ENCODE data around the gene DDIT3. TPM values are rescaled to one million over a fixed set of nuclear protein-coding genes. Genes with fewer than 3 reads are reported as not detected.

Gene DDIT3
- polyA plus RNA-seq, 4 donors, result 30.1 to 35.2 (median 32.7) TPM

GRCh38 chr12:57548013-57548315, 27.6 kb upstream of the DDIT3 start:
- no peak for DNase-seq (ENCODE audit: low read depth in 4 of 4, low spot score in 2 of 4)

DNA sequence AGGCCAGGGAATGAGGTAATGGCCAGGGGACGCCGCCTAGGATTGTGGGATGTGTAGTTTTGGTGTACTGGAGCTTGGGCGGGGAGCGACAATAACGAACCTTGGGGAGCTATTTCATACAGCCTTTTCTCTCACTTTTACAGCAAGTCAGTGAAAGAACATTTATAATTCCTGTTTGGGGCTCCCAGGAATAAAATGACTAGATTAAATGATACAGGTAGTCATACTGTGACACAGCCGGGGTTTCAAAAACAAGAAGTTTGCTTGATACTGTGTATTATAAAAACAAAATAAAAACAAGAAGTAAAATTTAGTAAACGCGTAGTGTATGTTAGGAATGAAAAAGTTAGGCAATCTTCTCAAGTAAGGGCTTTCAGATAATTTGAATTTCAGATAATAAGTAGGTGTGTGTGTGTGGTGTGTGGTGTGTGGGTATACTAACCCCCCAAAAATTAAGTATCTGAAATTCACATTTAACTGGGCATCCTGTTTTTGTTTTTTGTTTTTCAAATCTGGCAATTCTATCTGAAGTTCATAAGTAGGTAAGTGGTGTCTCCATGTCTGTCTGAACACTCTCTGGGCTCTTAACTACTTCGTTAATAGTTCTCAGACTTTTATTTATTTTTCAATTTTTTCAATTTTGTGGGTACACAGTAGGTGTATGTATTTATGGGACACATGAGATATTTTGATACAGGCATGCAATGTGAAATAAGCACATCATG, 27.1 kb upstream of the DDIT3 start:
- DNase-seq (ENCODE audit: low read depth in 4 of 4, low spot score in 2 of 4), result no peak

DNA sequence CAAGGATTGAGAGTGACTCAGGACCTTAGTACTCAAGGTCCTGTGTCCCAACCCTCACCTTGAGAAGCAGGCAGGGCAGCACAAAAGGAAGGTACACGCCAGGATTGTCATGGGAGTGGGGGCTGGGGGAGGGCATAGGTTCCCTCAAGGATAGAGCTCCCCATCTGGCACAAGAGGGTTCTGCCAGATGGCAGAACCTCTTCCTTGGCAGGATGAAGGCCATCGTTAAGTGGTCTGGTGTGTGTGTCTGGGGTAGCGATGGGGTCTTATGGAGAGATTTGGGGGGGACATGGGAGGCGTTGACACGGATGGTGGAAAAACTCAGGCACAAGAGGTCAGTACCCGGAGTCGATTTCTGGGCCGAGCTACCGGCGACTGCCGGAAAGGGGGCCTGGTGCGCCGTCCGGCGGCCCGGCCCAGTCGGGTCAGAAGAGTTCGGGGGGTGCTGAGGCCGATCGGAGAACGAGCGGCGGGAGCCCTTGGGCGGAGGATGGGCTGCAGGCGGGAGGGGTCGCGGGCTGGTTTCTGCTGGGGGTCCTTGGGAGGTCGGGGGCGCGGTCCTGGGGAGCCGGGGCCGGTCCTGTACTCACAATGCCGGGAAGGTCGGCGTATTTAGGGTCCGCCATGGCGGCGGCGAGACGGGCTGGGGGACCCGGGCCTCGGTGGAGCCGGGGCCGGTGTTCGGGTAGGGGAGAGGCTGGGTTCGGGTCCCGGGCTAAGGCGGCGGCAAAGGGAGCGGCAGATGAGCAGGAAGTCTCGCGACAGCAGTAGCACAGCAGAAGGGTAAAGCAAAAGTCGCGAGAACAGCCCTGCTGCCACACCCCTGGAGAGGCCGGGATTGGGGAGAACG, 26.3 kb upstream of the DDIT3 start, which contains the start of gene DCTN2:
Gene DCTN2 (minus strand): TSS at position 755 of the 850 bp plus-strand sequence. CDS start 129 bp downstream, at position 626.
- peak; percentile 82 to 95 (median 85) for DNase-seq (ENCODE audit: low read depth in 4 of 4, low spot score in 2 of 4)

DNA sequence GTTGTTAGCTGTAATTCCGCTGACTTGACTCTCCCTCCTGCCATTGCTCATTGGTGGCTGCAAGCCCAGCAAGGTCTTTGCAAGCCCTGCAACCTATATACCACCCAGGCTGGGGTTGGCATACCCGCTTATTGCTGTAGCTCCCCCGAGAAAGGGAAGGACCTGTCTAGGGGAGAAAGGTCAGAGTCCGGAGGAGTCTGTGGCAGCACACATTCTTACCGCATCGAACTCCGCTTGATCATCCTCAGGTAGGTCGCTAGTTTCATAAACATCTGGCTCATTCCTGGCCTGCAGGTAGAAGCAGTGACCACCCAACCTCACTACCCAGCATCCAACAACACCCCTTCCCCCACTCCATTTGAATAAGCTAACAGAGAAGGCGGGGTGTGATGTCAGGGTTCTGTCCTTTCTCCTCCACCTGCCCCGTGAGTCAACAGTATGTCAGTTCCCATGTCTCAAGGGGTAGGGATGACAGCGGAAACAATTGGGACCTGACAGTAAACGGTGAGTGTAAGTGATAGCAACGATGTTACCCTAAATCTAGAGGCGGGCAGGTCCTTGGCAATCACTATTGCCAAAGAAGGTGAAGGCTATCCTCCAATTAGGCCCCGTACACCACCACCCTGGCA, 25.6 kb upstream of the DDIT3 start:
- DNase-seq (ENCODE audit: low read depth in 4 of 4, low spot score in 2 of 4), result no peak

- no peak for DNase-seq (ENCODE audit: low read depth in 4 of 4, low spot score in 2 of 4)
These were observed 23.3 kb upstream of the DDIT3 start for GRCh38 chr12:57543581-57543980.

GRCh38 chr12:57541717-57542116, 21.4 kb upstream of the DDIT3 start:
- no peak for DNase-seq (ENCODE audit: low read depth in 4 of 4, low spot score in 2 of 4)

DNA sequence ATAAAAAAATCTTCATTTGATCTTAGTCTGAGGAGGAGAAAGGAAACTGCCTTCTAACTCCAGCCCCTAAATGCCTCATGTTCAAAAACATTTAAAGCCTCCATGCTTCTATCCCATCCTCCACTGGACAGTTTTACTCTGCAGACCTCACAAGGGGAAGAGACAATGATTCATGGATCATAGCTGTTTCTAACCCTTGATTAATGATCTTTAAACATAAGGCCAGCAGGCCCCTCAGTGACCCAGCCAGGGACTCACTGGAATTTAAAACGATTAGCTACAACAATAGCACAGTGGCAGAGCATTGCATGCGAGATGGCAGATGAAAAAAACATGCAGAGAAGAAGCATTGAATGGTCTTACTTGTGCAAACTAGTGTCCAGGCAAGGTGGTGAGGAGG, 20.7 kb upstream of the DDIT3 start:
- no peak for DNase-seq (ENCODE audit: low read depth in 4 of 4, low spot score in 2 of 4)

- DNase-seq (ENCODE audit: low read depth in 4 of 4, low spot score in 2 of 4), result no peak
These were observed 18.9 kb upstream of the DDIT3 start for GRCh38 chr12:57539134-57539768.

DNA sequence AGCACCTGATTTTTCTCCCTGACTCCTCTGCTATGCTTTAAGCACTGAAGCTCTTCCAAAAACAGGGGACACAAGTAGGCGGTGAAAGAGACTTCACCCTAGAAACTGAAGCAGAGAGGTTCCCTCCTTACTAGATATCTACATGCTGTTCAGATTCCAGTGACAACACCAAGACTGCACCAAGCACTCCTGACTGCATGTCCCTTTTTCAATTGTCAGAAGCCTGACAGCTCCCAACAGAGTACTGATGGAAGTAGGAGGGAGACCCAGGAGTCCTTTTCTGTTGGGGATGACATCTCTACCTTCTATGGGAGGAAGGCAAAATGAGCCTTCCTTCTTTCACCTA, 16.3 kb upstream of the DDIT3 start:
- no peak for DNase-seq (ENCODE audit: low read depth in 4 of 4, low spot score in 2 of 4)

DNA sequence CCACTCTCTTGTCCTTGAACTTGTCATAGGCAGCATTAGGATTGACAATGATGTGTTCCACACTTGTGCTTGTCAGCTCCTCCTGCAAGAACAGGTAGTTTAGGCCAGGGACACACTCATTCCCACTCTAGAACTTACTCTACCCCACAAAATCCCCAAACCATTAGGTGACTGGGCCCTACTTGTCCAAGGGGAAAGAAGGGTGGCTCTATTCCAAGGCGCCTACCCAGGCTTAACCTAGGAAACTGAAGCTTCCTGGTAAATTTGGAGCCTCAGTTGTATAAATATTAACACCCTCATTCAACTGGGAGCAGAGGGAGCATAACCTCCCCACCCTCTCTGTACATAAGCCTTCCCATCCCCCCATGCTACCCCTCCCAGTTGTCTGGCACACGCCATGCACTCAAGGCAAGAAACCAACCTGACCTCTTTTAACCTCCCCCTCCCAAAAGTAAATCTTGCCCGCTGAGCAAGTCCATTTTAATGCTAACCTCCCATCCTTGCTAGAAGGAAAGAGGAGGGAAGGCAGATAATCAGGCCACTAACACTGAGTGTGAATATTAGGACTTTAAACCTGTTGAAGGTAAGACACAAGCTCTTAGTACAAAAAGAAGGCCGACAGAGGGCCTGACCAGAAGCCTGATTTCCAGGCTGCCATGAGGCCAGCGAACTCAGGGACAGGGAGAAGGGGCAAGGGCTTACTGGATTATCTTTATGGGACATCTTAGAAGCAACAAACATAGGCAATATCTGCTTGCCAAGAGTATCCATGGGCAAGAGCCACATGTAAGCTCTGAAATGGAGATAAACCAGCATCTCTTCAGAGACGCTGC, 15.7 kb upstream of the DDIT3 start:
- DNase-seq (ENCODE audit: low read depth in 4 of 4, low spot score in 2 of 4), result no peak

GRCh38 chr12:57534991-57535543, 14.8 kb upstream of the DDIT3 start:
- no peak for DNase-seq (ENCODE audit: low read depth in 4 of 4, low spot score in 2 of 4)

- no peak for DNase-seq (ENCODE audit: low read depth in 4 of 4, low spot score in 2 of 4)
These were observed 13.9 kb upstream of the DDIT3 start for GRCh38 chr12:57534250-57534649.

- no peak for DNase-seq (ENCODE audit: low read depth in 4 of 4, low spot score in 2 of 4)
These were observed 12.8 kb upstream of the DDIT3 start for GRCh38 chr12:57533108-57533507.

DNA sequence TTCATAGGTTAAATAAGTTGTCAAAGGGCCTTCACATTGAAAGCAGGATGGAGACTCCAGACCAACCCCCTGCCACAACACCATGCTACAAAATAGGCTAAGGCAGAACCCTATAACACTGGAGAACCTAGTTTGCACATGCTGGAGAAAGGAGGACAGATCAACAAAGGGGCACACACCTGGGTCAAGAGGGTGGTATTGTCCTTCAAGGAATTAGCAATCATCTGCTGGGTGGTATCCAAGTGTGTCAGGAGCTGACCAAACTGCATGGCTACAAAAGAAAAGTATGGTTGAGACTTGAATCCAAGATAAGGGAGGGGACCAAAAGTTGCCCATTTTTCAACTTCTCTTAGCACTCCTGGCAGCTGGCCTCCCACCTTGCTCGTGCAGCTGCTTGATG, 11.5 kb upstream of the DDIT3 start:
- DNase-seq (ENCODE audit: low read depth in 4 of 4, low spot score in 2 of 4), result no peak

- no peak for DNase-seq (ENCODE audit: low read depth in 4 of 4, low spot score in 2 of 4)
These were observed 10.3 kb upstream of the DDIT3 start for GRCh38 chr12:57530396-57531142.

DNA sequence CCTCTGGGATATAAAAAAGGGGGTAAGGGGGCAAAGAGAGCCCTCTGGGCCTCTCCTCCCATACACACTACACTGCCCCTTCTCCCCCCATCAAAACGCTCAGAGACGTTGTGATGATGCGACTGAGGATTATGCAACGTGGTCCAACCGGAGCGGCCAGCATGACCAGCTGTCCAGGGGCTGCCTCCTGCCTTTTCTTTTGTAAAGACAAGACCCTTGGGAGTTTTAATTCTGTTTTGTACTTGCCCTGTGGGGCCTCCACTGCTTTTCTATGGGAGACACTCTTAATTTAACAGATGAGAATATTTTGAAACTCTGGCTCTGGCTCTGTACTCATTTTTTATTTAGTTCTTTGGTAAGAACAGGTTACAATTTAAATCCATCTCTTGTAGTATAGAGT, 9.5 kb upstream of the DDIT3 start:
- DNase-seq (ENCODE audit: low read depth in 4 of 4, low spot score in 2 of 4), result no peak

GRCh38 chr12:57528831-57529555, 8.7 kb upstream of the DDIT3 start:
- no peak for DNase-seq (ENCODE audit: low read depth in 4 of 4, low spot score in 2 of 4)

DNA sequence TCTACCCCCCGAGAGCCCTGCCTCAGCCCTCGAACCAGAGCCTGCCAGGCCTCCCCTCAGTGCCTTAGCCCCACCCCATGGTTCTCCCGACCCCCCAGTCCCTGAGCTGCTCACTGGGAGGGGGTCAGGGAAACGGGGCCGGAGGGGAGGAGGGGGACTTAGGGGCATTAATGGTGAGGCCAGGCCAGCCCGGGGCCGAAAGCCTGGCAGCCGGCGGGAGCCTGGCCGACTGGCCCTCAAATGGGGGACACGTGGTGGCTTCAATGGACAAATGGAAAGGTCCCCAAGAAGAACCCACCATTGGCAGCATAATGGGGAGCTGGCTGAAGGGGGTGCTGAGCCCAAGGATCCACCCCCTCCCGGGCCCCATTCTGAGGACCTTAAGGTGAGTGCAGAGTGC, 7.9 kb upstream of the DDIT3 start:
- no peak for DNase-seq (ENCODE audit: low read depth in 4 of 4, low spot score in 2 of 4)

DNA sequence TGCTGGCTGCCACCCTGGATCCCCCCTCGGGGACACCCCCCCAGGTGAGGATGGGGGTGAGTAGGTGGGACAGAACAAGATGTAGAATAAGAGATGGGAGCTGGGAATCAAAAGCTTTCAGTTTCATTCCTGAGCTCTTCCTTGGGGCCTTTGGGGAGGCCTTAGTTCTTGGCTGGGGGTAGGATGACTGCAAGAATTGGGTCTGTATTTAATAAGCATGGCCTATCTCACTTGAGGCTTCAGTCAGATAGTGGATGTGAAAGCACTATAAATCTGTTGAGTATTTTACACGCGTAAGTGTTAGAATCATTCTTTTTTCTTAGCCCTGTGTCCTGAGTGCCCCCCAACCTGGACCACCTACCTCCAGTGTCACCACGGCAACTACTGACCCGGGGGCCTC, 6.9 kb upstream of the DDIT3 start:
- DNase-seq (ENCODE audit: low read depth in 4 of 4, low spot score in 2 of 4), result no peak
